Omental fat pad (tissue), 4 donors: ENCODE data around the gene PEPD. TPM values are rescaled to one million over a fixed set of nuclear protein-coding genes. Genes with fewer than 3 reads are reported as not detected.

Experiments
- ATAC-seq: fragments of 150-250 bp; one replicate; pipeline ENCODE4 v1.9.1; 2016; ENCODE audit warnings: mild to moderate bottlenecking, moderate library complexity; ENCODE audit not compliant: low FRiP score
- DNase-seq: peaks from one replicate; pipeline ENCODE4 v3.0.0-alpha.2; 2019; ENCODE audit warnings: low spot score
- CTCF ChIP-seq, 3 donors: fragments of 450-650 bp; IDR thresholded peaks; one replicate each; pipeline ENCODE4 v1.5.1; 2016 to 2017; ENCODE audit warnings: antibody characterized with exemption in 3 of 3, mild to moderate bottlenecking in 3 of 3, moderate library complexity in 2 of 3
- total RNA-seq, 4 donors: library from RNA; depleted of rRNA; stranded (reverse); fragments of >200 nt; gene quantifications; one replicate each; pipeline ENCODE4 v1.1.0, GENCODE V29; 2016

Gene PEPD
- total RNA-seq, 4 donors from 2014 or later: 78.9 to 99.3 (median 89.8) TPM

DNA sequence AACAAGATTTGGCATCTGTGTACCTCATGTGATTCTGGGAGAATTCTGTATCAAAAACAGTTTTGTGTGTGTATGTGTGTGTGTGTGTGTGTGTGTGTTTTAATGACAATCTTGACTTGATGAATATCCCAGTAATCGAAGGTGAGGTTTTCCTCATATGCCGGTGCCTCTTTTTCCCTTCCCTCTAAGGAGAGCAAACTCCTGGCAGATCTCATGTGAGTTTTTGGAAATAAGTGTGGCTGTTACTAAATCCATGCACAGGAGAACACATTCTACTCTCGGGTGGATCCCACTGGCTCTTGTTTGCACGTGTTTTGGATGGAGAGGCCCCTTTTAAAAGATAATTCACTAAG is 177.0 kb downstream of the PEPD start:
- ATAC-seq: no peak
- TF ChIP-seq CTCF (IDR thresholded peaks at IDR 0.05): no peak

GRCh38 chr19:33343859-33344572 is 177.6 kb downstream of the PEPD start:
- no peak for TF ChIP-seq CTCF (IDR thresholded peaks at IDR 0.05)
- DNase-seq (no peak), ATAC-seq (no peak)

More for the DNA sequence above, 177.0 kb downstream of the PEPD start:
- no peak for DNase-seq

GRCh38 chr19:33343301-33343700 is 178.3 kb downstream of the PEPD start:
- TF ChIP-seq CTCF (IDR thresholded peaks at IDR 0.05): no peak
- no peak for ATAC-seq

DNA sequence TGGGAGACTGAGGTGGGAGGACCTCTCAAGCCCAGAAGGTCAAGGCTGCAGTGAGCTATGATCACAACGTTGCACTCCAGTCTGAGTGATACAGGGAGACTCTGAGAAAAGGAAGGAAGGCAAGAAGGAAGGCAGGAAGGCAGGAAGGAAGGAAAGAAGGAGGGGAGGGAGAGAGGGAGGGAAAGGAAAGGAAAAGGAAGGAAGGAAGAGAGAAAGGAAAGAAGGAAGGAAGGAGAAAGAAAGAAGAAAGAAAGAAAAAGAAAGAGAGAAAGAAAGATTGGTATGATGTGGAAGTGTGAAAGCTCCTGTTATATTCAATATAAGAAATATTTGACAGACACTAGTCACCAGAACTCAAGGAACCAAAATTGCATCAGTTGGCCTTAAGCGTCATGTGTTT is 180.6 kb downstream of the PEPD start:
- ATAC-seq (no peak), DNase-seq (no peak)
- no peak for TF ChIP-seq CTCF (IDR thresholded peaks at IDR 0.05)

More at GRCh38 chr19:33343301-33343700, 178.3 kb downstream of the PEPD start:
- no peak for DNase-seq

- no peak for ATAC-seq
- no peak for TF ChIP-seq CTCF (IDR thresholded peaks at IDR 0.05)
- no peak for DNase-seq
Observed at GRCh38 chr19:33339016-33339984, 182.3 kb downstream of the PEPD start.

Other genes with a start within 250 kb of the PEPD start
- 100 to 1,000 TPM; 100 to 567 (median 166) TPM for gene CEBPA, start 219.3 kb downstream of the PEPD start, total RNA-seq
- gene CEBPG, start 148.1 kb downstream of the PEPD start, total RNA-seq: 10 to 100 TPM; 19.4 to 41.1 (median 30.0) TPM
- gene CHST8, start 100.2 kb upstream of the PEPD start, total RNA-seq: 1 to 10 TPM in 3 of 4 donors, not detected in 1; 1.3 to 4.8 (median 1.4) TPM